Spinal cord (tissue), 10 donors: ENCODE measurements around the gene PRUNE2. TPM values are rescaled to one million over a fixed set of nuclear protein-coding genes. Genes with fewer than 3 reads are reported as not detected.

Experiments
- DNase-seq, 6 donors: peaks; one replicate each; pipeline versions ENCODE4 v3.0.0 to v3.0.0-alpha.2; 2013 to 2015; ENCODE audit warnings: low spot score in 6 of 6, low read depth in 4 of 6
- H3K27ac ChIP-seq: one replicate; pipeline ENCODE4 v1.5.1; 2013; ENCODE audit warnings: low read depth, low read length, control low read depth
- H3K27me3 ChIP-seq: one replicate; pipeline ENCODE4 v1.6.1; 2013; ENCODE audit warnings: low read length; ENCODE audit not compliant: control insufficient read depth, insufficient read depth
- H3K36me3 ChIP-seq: one replicate; pipeline ENCODE4 v1.6.1; 2013; ENCODE audit warnings: low read length; ENCODE audit not compliant: control insufficient read depth, insufficient read depth
- H3K4me1 ChIP-seq: one replicate; pipeline ENCODE4 v1.6.1; 2013; ENCODE audit warnings: low read length; ENCODE audit not compliant: control insufficient read depth, insufficient read depth
- H3K4me3 ChIP-seq: one replicate; pipeline ENCODE4 v1.5.1; 2013; ENCODE audit warnings: low read depth, low read length, control low read depth
- H3K9me3 ChIP-seq: one replicate; pipeline ENCODE4 v1.6.1; 2013; ENCODE audit warnings: low read length; ENCODE audit not compliant: control insufficient read depth, insufficient read depth
- WGBS: methylation state at CpG from one replicate; pipeline ENCODE4 v1.1.5; 2013; ENCODE audit warnings: missing lambda C conversion rate; ENCODE audit not compliant: insufficient coverage; 5-methylcytosine and 5-hydroxymethylcytosine counted together
- polyA plus RNA-seq, 2 donors: library from polyadenylated mRNA; unstranded; fragments of 120-200 nt; gene quantifications; one replicate each; pipeline ENCODE4 v1.2.1, GENCODE V29; 2013; ENCODE audit not compliant: insufficient read length in 2 of 2
- total RNA-seq, 2 donors: library from RNA; depleted of rRNA in 1 of 2; stranded (reverse); fragments of 120-200 nt in 1 of 2; fragments of >200 nt in 1 of 2; gene quantifications; one replicate each; pipeline versions ENCODE4 v1.2.3 to v1.2.4, GENCODE V29; 2013 to 2014
- donor health status: healthy.

Gene PRUNE2
- total and polyA plus RNA-seq, 4 donors, result 19.7 to 166 (median 50.7) TPM

DNA sequence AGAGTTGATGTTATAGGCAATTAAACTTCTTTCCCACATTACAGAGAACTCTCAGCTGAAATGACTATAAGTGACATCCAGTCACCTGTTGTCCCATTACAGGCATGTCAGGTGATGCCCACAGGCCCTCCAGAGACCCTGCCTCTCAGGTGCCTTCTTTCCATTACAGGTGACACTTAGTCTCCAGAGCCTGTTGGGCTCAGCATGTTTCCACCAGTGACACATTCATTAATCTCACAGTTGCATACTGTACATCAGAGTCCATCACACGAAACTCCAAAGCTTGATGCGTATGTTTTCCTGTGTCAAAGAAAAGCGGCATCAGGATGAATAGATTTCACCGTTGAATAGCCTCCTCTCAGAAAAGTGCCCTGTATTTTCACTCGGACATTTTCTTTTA lies 14.6 kb downstream of the PRUNE2 start:
- no peak for DNase-seq
- no peak overlapping the region for H3K27ac ChIP-seq

DNA sequence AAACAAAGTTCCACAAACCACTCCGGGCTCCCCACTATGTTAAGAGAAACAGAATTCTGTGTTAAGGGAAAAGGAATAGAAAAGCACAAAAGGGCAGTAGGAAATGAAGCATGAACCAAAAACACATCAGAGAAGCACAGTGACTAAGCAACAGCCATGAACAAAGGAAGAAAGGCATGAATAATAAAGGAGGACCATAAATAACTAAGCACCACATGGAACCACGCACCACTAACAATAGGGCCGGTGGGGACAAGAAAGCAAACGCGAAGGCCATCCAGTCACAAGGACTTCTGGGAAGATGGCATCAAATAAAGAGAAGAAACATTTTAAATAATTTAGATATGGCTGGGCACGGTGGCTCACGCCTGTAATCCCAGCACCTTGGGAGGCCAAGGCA lies 18.0 kb downstream of the PRUNE2 start:
- no peak overlapping the region for H3K4me3 ChIP-seq
- peak overlapping the region; percentile 61 for H3K27ac ChIP-seq
- H3K36me3 ChIP-seq, result no peaks in the 10 kb centered on the region
- peak in 2 of 6 donors; percentile 17 to 52 for DNase-seq
- no peaks in the 10 kb centered on the region for H3K27me3 ChIP-seq
- 67% methylated on average over 2 of the region's 7 CpGs for WGBS
- H3K4me1 ChIP-seq, result peaks cover 4% of the 10 kb centered on the region
- H3K9me3 ChIP-seq, result peaks cover 1% of the 10 kb centered on the region

More for the DNA sequence above, 14.6 kb downstream of the PRUNE2 start:
- Histone ChIP-seq H3K9me3 (peaks cover 1% of the 10 kb centered on the region), H3K4me1 (peaks cover 10% of the 10 kb centered on the region), H3K27me3 (no peaks in the 10 kb centered on the region), H3K36me3 (no peaks in the 10 kb centered on the region), H3K4me3 (no peak overlapping the region)
- WGBS, result 76% methylated on average over 4 of the region's 5 CpGs

GRCh38 chr9:76887003-76887821 lies 18.7 kb downstream of the PRUNE2 start:
- Histone ChIP-seq H3K27ac (peak overlapping the region; percentile 61), H3K27me3 (no peaks in the 10 kb centered on the region), H3K36me3 (no peaks in the 10 kb centered on the region), H3K9me3 (peaks cover 1% of the 10 kb centered on the region), H3K4me1 (peaks cover 4% of the 10 kb centered on the region), H3K4me3 (no peak overlapping the region)
- 37% methylated on average over 2 of the region's 5 CpGs for WGBS
- DNase-seq, result peak in 1 of 6 donors; percentile 4

GRCh38 chr9:76886318-76886717 lies 19.6 kb downstream of the PRUNE2 start:
- Histone ChIP-seq H3K27me3 (no peaks in the 10 kb centered on the region), H3K27ac (no peak overlapping the region), H3K9me3 (peaks cover 1% of the 10 kb centered on the region), H3K36me3 (no peaks in the 10 kb centered on the region), H3K4me3 (no peak overlapping the region), H3K4me1 (peaks cover 4% of the 10 kb centered on the region)
- no peak for DNase-seq
- WGBS, result 94% methylated on average over 2 of the region's 3 CpGs

GRCh38 chr9:76884823-76885222 lies 21.1 kb downstream of the PRUNE2 start:
- H3K27ac ChIP-seq, result no peak overlapping the region
- WGBS, result no CpG with 5 or more reads among the region's 1 CpG

DNA sequence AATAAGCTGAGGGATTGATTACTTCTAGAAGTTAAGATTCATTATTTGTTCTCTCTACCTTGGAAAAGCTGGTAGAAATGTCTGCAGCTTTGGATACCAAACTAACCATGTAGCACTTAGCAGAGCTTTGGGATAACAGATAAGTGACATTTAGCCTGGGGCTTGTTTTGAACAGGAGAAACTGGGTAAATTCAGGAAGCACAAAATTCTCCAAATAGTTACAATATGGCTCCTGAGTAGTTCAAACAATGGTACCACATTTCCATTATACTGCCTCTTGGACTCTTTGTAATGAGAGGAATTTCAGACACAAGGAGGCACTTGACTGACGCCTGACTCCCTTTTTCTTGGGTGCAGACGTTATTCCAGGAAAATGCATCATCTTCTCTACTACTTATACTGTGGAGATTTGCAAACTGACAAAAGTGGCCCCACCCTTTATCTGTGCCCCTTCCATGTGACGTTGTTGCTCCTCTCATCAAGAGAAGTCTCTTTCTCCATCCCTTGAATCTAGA lies 22.5 kb downstream of the PRUNE2 start:
- WGBS, result 94% methylated on average over 2 of the region's 3 CpGs
- Histone ChIP-seq H3K36me3 (no peaks in the 10 kb centered on the region), H3K9me3 (no peaks in the 10 kb centered on the region), H3K27ac (no peak overlapping the region), H3K4me1 (peaks cover 4% of the 10 kb centered on the region), H3K27me3 (no peaks in the 10 kb centered on the region), H3K4me3 (no peak overlapping the region)
- DNase-seq, result no peak

More at GRCh38 chr9:76884823-76885222, 21.1 kb downstream of the PRUNE2 start:
- H3K27me3 ChIP-seq, result no peaks in the 10 kb centered on the region
- H3K4me1 ChIP-seq, result peaks cover 4% of the 10 kb centered on the region
- H3K4me3 ChIP-seq, result no peak overlapping the region
- no peaks in the 10 kb centered on the region for H3K36me3 ChIP-seq
- no peak for DNase-seq
- H3K9me3 ChIP-seq, result no peaks in the 10 kb centered on the region

DNA sequence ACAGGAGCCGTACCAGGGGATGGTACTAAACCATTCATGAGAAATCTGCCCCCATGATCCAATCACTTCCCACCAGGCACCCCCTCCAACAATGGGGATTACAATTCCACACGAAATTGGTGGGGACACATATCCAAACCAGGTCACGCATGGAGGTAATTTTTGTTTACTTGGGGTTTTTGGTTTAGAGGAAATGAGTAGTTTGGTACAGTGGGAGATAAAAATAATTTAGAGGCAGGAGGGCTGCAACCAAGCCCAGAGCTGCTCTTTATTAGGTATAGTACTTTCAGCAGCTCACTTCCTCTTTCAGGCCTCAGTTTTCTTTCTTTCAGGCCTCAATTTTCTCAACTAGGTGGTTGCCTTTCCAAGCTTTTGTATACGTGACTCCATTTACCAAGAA lies 23.2 kb downstream of the PRUNE2 start:
- Histone ChIP-seq H3K4me3 (no peak overlapping the region), H3K27me3 (no peaks in the 10 kb centered on the region), H3K9me3 (no peaks in the 10 kb centered on the region), H3K36me3 (no peaks in the 10 kb centered on the region), H3K4me1 (no peaks in the 10 kb centered on the region), H3K27ac (no peak overlapping the region)
- whole genome bisulfite sequencing, result 100% methylated on average over 2 of the region's 4 CpGs
- no peak for DNase-seq

GRCh38 chr9:76880210-76880609 lies 25.7 kb downstream of the PRUNE2 start:
- Histone ChIP-seq H3K4me1 (no peaks in the 10 kb centered on the region), H3K36me3 (no peaks in the 10 kb centered on the region), H3K4me3 (no peak overlapping the region), H3K9me3 (no peaks in the 10 kb centered on the region), H3K27ac (no peak overlapping the region), H3K27me3 (no peaks in the 10 kb centered on the region)
- no CpG with 5 or more reads among the region's 2 CpGs for WGBS
- no peak for DNase-seq

DNA sequence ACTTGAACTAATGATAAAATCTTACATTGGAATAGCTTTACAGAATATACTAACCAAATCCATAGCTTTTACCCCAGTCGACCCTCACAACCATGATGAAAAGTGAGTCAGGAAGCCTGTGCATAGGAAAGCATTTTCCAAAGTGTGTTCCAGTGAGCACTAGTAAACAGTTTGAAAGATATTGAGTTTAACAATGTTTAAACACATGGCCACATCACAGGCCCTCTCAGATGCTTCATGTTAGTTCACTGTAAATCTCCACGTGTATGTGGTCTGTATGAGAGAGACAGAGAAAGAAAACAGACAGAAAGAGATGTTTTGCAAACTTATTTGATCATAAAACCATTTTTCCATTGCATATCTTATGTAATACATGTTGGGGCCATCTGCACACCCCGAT lies 27.0 kb downstream of the PRUNE2 start:
- no peaks in the 10 kb centered on the region for H3K27me3 ChIP-seq
- H3K9me3 ChIP-seq, result no peaks in the 10 kb centered on the region
- DNase-seq, result no peak
- no peaks in the 10 kb centered on the region for H3K4me1 ChIP-seq
- H3K36me3 ChIP-seq, result no peaks in the 10 kb centered on the region
- no CpG with 5 or more reads among the region's 3 CpGs for WGBS
- no peak overlapping the region for H3K4me3 ChIP-seq
- no peak overlapping the region for H3K27ac ChIP-seq

DNA sequence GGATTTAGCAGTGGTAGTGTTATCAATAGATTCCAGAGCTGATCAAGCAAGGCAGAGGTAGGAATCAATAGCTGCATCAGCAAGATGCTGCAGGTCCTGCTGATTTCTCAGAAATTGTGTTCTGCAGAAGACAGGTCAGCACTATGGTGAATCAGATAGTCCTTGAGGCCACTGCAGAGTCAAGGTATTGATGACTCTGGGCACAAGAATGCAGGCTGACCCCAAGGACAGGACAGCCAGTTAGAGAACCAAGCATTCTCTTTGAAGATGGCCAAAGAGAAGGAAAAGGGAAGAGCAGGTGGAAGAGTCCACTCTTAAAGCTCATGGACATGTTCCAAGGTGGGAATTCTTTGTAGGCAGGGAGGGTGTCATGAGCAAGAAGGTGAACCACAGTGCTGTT lies 28.0 kb downstream of the PRUNE2 start:
- H3K36me3 ChIP-seq, result no peaks in the 10 kb centered on the region
- no peak for DNase-seq
- no peaks in the 10 kb centered on the region for H3K27me3 ChIP-seq
- H3K9me3 ChIP-seq, result no peaks in the 10 kb centered on the region
- no peak overlapping the region for H3K4me3 ChIP-seq
- no peak overlapping the region for H3K27ac ChIP-seq
- H3K4me1 ChIP-seq, result no peaks in the 10 kb centered on the region
